ENCODE measurements around the gene PHF2.

GRCh38 chr9:93592008-93592642 lies 15.7 kb downstream of the PHF2 start:
- TF ChIP-seq POLR2A (IDR thresholded peaks at IDR 0.05) (no peak), CTCF (IDR thresholded peaks at IDR 0.05) (no peak), POLR2AphosphoS5 (IDR thresholded peaks at IDR 0.05; ENCODE audit: insufficient read depth in 1 of 2, low read depth in 1 of 2) (no peak)

Measured in vagina (tissue), 2 donors.